Gastroesophageal sphincter (tissue), 4 donors: ENCODE data around the gene PPM1L. TPM values are rescaled to one million over a fixed set of nuclear protein-coding genes. Genes with fewer than 3 reads are reported as not detected.

Source experiments
- ATAC-seq: fragments of 150-250 bp; one replicate; pipeline ENCODE4 v1.9.1; 2016; ENCODE audit warnings: mild to moderate bottlenecking, moderate library complexity
- H3K27ac ChIP-seq, 4 donors: fragments of 200-600 bp; sonication (generic) in 3 of 4; 1 replicate in 3 of 4; 2 replicates in 1 of 4; pipeline ENCODE4 v1.5.1; 2016 to 2019
- H3K27me3 ChIP-seq: fragments of 200-600 bp; sonication (generic); one replicate; pipeline ENCODE4 v1.5.1; 2019
- H3K36me3 ChIP-seq, 2 donors: fragments of 200-600 bp; sonication (generic); one replicate each; pipeline ENCODE4 v1.5.1; 2019; ENCODE audit warnings: control low read depth in 1 of 2
- H3K4me1 ChIP-seq, 3 donors: fragments of 200-600 bp; sonication (generic); 1 replicate in 2 of 3; 2 replicates in 1 of 3; pipeline ENCODE4 v1.5.1; 2016 to 2019; ENCODE audit warnings: control low read depth in 2 of 3
- H3K4me3 ChIP-seq, 2 donors: fragments of 200-600 bp; sonication (generic); one replicate each; pipeline ENCODE4 v1.5.1; 2019; ENCODE audit warnings: mild to moderate bottlenecking in 1 of 2, moderate library complexity in 1 of 2
- H3K9me3 ChIP-seq, 3 donors: fragments of 200-600 bp; sonication (generic); one replicate each; pipeline ENCODE4 v1.5.1; 2017 to 2019; ENCODE audit warnings: control low read depth in 2 of 3
- CTCF ChIP-seq, 4 experiments: fragments of 200-600 bp in 2 of 4; fragments of 450-650 bp in 2 of 4; sonication (generic) in 1 of 4; IDR thresholded peaks; one replicate each; pipeline ENCODE4 v1.5.1; 2017 to 2019; ENCODE audit warnings: antibody characterized with exemption in 4 of 4, mild to moderate bottlenecking in 2 of 4, moderate library complexity in 2 of 4
- EP300 ChIP-seq: sonication (generic); formaldehyde crosslinking; IDR thresholded peaks from one replicate; pipeline ENCODE4 v1.6.1; 2017; ENCODE audit warnings: antibody characterized with exemption, mild to moderate bottlenecking
- POLR2A ChIP-seq, 2 donors: fragments of 450-650 bp; IDR thresholded peaks; one replicate each; pipeline ENCODE4 v1.6.1; 2017; ENCODE audit warnings: antibody characterized with exemption in 2 of 2, mild to moderate bottlenecking in 2 of 2, moderate library complexity in 1 of 2
- POLR2AphosphoS5 ChIP-seq: sonication (generic); formaldehyde crosslinking; IDR thresholded peaks from one replicate; pipeline ENCODE4 v1.6.1; 2017; ENCODE audit warnings: antibody characterized with exemption
- WGBS, 2 donors: methylation state at CpG; one replicate each; pipeline ENCODE4 v1.1.5; 2018; ENCODE audit warnings: low coverage in 1 of 2; 5-methylcytosine and 5-hydroxymethylcytosine counted together
- total RNA-seq, 4 donors: library from RNA; depleted of rRNA; stranded (reverse); fragments of >200 nt; gene quantifications; one replicate each; pipeline ENCODE4 v1.1.0, GENCODE V29; 2016

Gene PPM1L
- total RNA-seq, 4 donors from 2014 or later: 47.4 to 93.1 (median 60.6) TPM

GRCh38 chr3:161081633-161082032, 325.6 kb downstream of the PPM1L start:
- H3K4me1 ChIP-seq: no peaks in the 10 kb centered on the region
- 51 to 72% methylated on average over 4 of the region's 4 CpGs for WGBS, 2 donors
- H3K27me3 ChIP-seq: no peaks in the 10 kb centered on the region
- no peak for TF ChIP-seq EP300
- no peak for TF ChIP-seq CTCF (IDR thresholded peaks at IDR 0.05)
- TF ChIP-seq POLR2AphosphoS5: no peak
- no peak for TF ChIP-seq POLR2A (IDR thresholded peaks at IDR 0.05)
- no peak for ATAC-seq
- no peak overlapping the region for H3K4me3 ChIP-seq
- H3K27ac ChIP-seq: no peak overlapping the region
- no peaks in the 10 kb centered on the region for H3K9me3 ChIP-seq
- H3K36me3 ChIP-seq: peaks cover 0 to 15% of the 10 kb centered on the region in 2 donors

GRCh38 chr3:161082063-161082462, 326.0 kb downstream of the PPM1L start:
- WGBS, 2 donors: 40 to 67% methylated on average over 1 to 2 of the region's 2 CpGs
- Histone ChIP-seq H3K27ac (no peak overlapping the region), H3K4me3 (no peak overlapping the region), H3K36me3 (peaks cover 0 to 15% of the 10 kb centered on the region in 2 donors), H3K27me3 (no peaks in the 10 kb centered on the region), H3K4me1 (no peaks in the 10 kb centered on the region), H3K9me3 (no peaks in the 10 kb centered on the region)
- ATAC-seq: no peak
- no peak for TF ChIP-seq EP300
- no peak for TF ChIP-seq CTCF (IDR thresholded peaks at IDR 0.05)
- TF ChIP-seq POLR2AphosphoS5: no peak
- no peak for TF ChIP-seq POLR2A (IDR thresholded peaks at IDR 0.05)

GRCh38 chr3:161083131-161083530, 327.1 kb downstream of the PPM1L start:
- TF ChIP-seq POLR2AphosphoS5 (no peak), EP300 (no peak), CTCF (IDR thresholded peaks at IDR 0.05) (no peak), POLR2A (IDR thresholded peaks at IDR 0.05) (no peak)
- no peaks in the 10 kb centered on the region for H3K27me3 ChIP-seq
- H3K27ac ChIP-seq: no peak overlapping the region
- ATAC-seq: no peak
- 95% methylated on average over 1 of the region's 1 CpG; no CpG with 5 or more reads in 1 of the 2 donors for WGBS, 2 donors
- peaks cover 0 to 17% of the 10 kb centered on the region in 2 donors for H3K36me3 ChIP-seq
- H3K4me1 ChIP-seq: no peaks in the 10 kb centered on the region
- no peaks in the 10 kb centered on the region for H3K9me3 ChIP-seq
- H3K4me3 ChIP-seq: no peak overlapping the region

GRCh38 chr3:161084277-161084676, 328.2 kb downstream of the PPM1L start:
- Histone ChIP-seq H3K4me1 (no peaks in the 10 kb centered on the region), H3K4me3 (no peak overlapping the region), H3K36me3 (peaks cover 0 to 27% of the 10 kb centered on the region in 2 donors), H3K27ac (no peak overlapping the region), H3K27me3 (no peaks in the 10 kb centered on the region), H3K9me3 (no peaks in the 10 kb centered on the region)
- ATAC-seq: no peak
- no peak for TF ChIP-seq EP300
- TF ChIP-seq CTCF (IDR thresholded peaks at IDR 0.05): no peak
- no peak for TF ChIP-seq POLR2AphosphoS5
- no peak for TF ChIP-seq POLR2A (IDR thresholded peaks at IDR 0.05)
- 77 to 91% methylated on average over 2 of the region's 2 CpGs for WGBS, 2 donors

- peaks cover 0 to 21% of the 10 kb centered on the region in 2 donors for H3K36me3 ChIP-seq
- no peak for ATAC-seq
Measured at GRCh38 chr3:161093895-161094294, 337.9 kb downstream of the PPM1L start.

More at GRCh38 chr3:161093895-161094294, 337.9 kb downstream of the PPM1L start:
- Histone ChIP-seq H3K4me3 (no peak overlapping the region), H3K27me3 (no peaks in the 10 kb centered on the region), H3K4me1 (no peaks in the 10 kb centered on the region), H3K9me3 (no peaks in the 10 kb centered on the region), H3K27ac (no peak overlapping the region)
- no peak for TF ChIP-seq POLR2A (IDR thresholded peaks at IDR 0.05)
- TF ChIP-seq CTCF (IDR thresholded peaks at IDR 0.05): no peak
- no peak for TF ChIP-seq EP300
- TF ChIP-seq POLR2AphosphoS5: no peak
